Muscle of back (tissue), 11 donors: ENCODE data around the gene GRID1. TPM values are rescaled to one million over a fixed set of nuclear protein-coding genes. Genes with fewer than 3 reads are reported as not detected.

Experiments used
- DNase-seq, 3 donors: peaks; one replicate each; pipeline versions ENCODE4 v3.0.0 to v3.0.0-alpha.2; 2013
- polyA plus RNA-seq, 10 donors: library from polyadenylated mRNA; unstranded; fragments of 120-200 nt; gene quantifications; one replicate each; pipeline ENCODE4 v1.2.1, GENCODE V29; 2013; ENCODE audit not compliant: insufficient read length in 10 of 10

GRID1 gene
- polyA plus RNA-seq, 10 donors: 2.7 to 8.4 (median 5.9) TPM

GRCh38 chr10:86169506-86170254 is 196.9 kb downstream of the GRID1 start:
- no peak for DNase-seq

- no peak for DNase-seq
Measured at GRCh38 chr10:86169066-86169465, 197.5 kb downstream of the GRID1 start.

- DNase-seq: no peak
Measured at GRCh38 chr10:86168256-86168655, 198.3 kb downstream of the GRID1 start.

- no peak for DNase-seq
Measured at GRCh38 chr10:86167762-86168128, 198.8 kb downstream of the GRID1 start.

GRCh38 chr10:86167121-86167761 is 199.4 kb downstream of the GRID1 start:
- no peak for DNase-seq

- no peak for DNase-seq
Measured at GRCh38 chr10:86165666-86166065, 200.9 kb downstream of the GRID1 start.

GRCh38 chr10:86164960-86165630 is 201.5 kb downstream of the GRID1 start:
- no peak for DNase-seq

- DNase-seq: no peak
Measured at GRCh38 chr10:86164174-86164774, 202.3 kb downstream of the GRID1 start.

- no peak for DNase-seq
Measured at GRCh38 chr10:86163522-86164173, 202.9 kb downstream of the GRID1 start.

GRCh38 chr10:86162696-86163400 is 203.7 kb downstream of the GRID1 start:
- DNase-seq: no peak

GRCh38 chr10:86162036-86162435 is 204.6 kb downstream of the GRID1 start:
- no peak for DNase-seq

GRCh38 chr10:86160890-86161585 is 205.6 kb downstream of the GRID1 start:
- DNase-seq: no peak

GRCh38 chr10:86159797-86160196 is 206.8 kb downstream of the GRID1 start:
- no peak for DNase-seq

- DNase-seq: no peak
Measured at GRCh38 chr10:86155054-86155921, 211.3 kb downstream of the GRID1 start.

GRCh38 chr10:86153751-86154150 is 212.8 kb downstream of the GRID1 start:
- no peak for DNase-seq

- DNase-seq: no peak
Measured at GRCh38 chr10:86152911-86153310, 213.7 kb downstream of the GRID1 start.

GRCh38 chr10:86152354-86152753 is 214.2 kb downstream of the GRID1 start:
- no peak for DNase-seq

GRCh38 chr10:86151613-86152012 is 215.0 kb downstream of the GRID1 start:
- no peak for DNase-seq

GRCh38 chr10:86149257-86149656 is 217.3 kb downstream of the GRID1 start:
- no peak for DNase-seq

GRCh38 chr10:86148117-86148516 is 218.5 kb downstream of the GRID1 start:
- DNase-seq: no peak
